Hepatic stellate cell (primary cell): ENCODE measurements around the gene RAB11FIP3.
A peak's percentile ranks its signal among the peaks of the same experiment; 100 is the strongest.

ENCODE experiments used
- DNase-seq: peaks from one replicate; pipeline ENCODE4 v3.0.0; 2011; ENCODE audit warnings: low spot score

The RAB11FIP3 gene

GRCh38 chr16:554640-555365, 129.4 kb downstream of the RAB11FIP3 start:
- no peak for DNase-seq

GRCh38 chr16:555528-556473, 130.4 kb downstream of the RAB11FIP3 start:
- DNase-seq: no peak

GRCh38 chr16:556474-557173, 131.2 kb downstream of the RAB11FIP3 start:
- DNase-seq: no peak

- no peak for DNase-seq
Measured at GRCh38 chr16:557463-558297, 132.2 kb downstream of the RAB11FIP3 start.

GRCh38 chr16:558298-559020, 133.0 kb downstream of the RAB11FIP3 start:
- no peak for DNase-seq

GRCh38 chr16:559021-559380, 133.6 kb downstream of the RAB11FIP3 start:
- no peak for DNase-seq

- no peak for DNase-seq
Measured at GRCh38 chr16:559411-560203, 134.2 kb downstream of the RAB11FIP3 start.

- DNase-seq: no peak
Measured at GRCh38 chr16:560204-560700, 134.8 kb downstream of the RAB11FIP3 start, which contains the start of gene PRR35. TSS of gene PRR35 (plus strand) at chr16:560394. CDS start at chr16:563295, 2,901 bp downstream.

GRCh38 chr16:560701-561412, 135.4 kb downstream of the RAB11FIP3 start:
- no peak for DNase-seq

GRCh38 chr16:561413-561794, 136.0 kb downstream of the RAB11FIP3 start:
- DNase-seq: no peak

GRCh38 chr16:561957-562938, 136.8 kb downstream of the RAB11FIP3 start:
- no peak for DNase-seq

GRCh38 chr16:563072-563644, 137.7 kb downstream of the RAB11FIP3 start:
- DNase-seq: no peak

GRCh38 chr16:564690-565418, 139.4 kb downstream of the RAB11FIP3 start:
- no peak for DNase-seq

- no peak for DNase-seq
Measured at GRCh38 chr16:565419-566330, 140.2 kb downstream of the RAB11FIP3 start.

GRCh38 chr16:566475-567372, 141.3 kb downstream of the RAB11FIP3 start, which contains the start of gene NHLRC4:
TSS of gene NHLRC4 (plus strand) at chr16:567005. CDS start at chr16:568048, 1,043 bp downstream.
- DNase-seq: peak; percentile 87
